Activated CD4-positive, alpha-beta T cell treated with anti-CD3 and anti-CD28 coated beads, Interleukin-2, amount 50 U/mL, for 4 hours (primary cell): ENCODE measurements around the gene CHD9NB.

Experiments used
- DNase-seq, 2 experiments: peaks; one replicate each; pipeline ENCODE4 v3.0.0-alpha.2; 2020

CHD9NB gene

GRCh38 chr16:53052519-53053501, at the start of gene CHD9NB:
Gene CHD9NB (minus strand): TSS chr16:53052897. CDS start chr16:53044158, 8,739 bp downstream.
- DNase-seq, result no peak

- DNase-seq, result no peak
Observed at GRCh38 chr16:53100889-53101288, 48.2 kb upstream of the CHD9NB start.

DNA sequence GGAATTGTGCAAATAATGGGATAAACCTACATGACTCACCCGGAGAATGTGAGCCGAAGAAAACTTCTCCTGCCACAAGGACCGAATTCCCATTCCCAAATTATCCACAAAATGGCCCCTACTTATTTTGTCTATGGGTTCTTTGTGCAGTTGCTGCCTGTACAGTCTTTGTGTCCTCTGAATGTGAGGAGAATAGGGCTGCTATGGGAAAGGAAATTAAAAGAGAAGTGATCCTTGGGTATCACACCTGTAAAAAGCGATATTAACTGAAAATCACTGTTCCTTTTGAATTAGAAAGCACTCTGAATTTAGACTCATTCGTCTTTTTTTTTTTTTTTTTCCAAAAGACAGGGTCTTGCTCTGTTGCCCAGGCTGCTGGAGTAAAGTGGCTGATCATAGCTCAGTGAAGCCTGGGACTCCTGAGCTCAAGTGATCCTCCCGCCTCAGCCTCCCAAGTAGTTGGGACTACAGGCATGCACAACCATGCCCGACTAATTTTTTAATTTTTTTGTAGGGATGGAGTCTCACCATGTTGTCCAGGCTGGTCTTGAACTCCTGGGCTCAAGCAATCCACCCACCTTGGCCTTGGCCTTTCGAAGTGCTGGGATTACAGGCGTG, 47.5 kb upstream of the CHD9NB start:
- no peak for DNase-seq

GRCh38 chr16:53099318-53100130, 46.8 kb upstream of the CHD9NB start:
- DNase-seq, result peak; percentile 34 to 47

DNA sequence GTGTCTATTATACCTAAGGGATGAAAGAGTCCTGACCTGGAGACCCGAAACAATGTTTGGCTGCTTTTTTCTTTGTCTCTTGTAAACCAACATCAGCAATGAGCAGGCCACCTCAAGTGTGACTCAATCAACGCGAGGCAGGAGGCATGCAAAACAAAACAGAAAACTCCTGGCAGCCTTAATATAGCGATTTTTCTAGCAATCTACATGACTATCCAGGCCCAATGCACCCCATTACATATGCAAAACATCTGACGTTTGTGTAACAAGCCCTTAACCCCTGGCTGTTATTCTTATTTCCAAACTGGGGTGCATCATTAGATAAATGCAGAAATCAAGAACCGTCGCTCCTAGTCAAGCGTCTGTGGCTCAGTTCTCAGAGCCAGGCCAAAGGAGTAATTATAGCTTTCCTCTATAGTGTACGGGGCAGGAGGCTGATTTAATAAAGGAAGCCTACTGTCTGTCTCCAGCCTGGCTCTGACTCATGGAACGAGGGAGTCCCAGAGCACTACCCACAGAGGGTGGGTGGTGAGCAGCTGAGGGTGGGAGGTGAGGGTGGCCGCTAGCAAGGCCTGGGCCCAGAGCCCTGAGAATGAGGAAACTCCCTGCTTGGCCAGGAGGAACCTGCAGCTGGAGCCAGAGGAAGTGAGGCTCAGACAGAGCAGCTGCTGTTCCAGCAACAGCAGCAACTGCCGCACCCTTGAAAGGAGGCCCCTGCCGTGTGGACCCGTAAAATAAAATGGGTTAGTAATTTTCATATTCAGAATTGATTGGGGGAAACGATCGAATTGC, 46.0 kb upstream of the CHD9NB start:
- DNase-seq, result peak; percentile 14 to 33

DNA sequence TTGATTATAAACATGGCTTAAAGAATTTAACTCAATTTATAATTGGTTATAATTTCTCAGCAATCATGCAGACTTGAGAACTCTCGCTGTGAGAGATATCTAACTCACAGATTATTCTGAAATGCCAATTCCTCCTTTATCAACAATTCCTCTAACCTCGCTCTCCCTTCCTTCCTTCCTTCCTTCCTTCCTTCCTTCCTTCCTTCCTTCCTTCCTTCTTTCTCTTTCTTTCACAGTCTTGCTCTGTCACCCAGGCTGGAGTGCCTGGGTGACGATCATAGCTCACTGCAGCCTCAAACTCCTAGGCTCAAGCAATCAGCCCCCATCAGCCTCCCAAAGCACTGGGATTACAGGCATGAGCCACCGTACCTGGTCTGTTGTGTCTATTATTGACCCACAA, 44.5 kb upstream of the CHD9NB start:
- no peak for DNase-seq

DNA sequence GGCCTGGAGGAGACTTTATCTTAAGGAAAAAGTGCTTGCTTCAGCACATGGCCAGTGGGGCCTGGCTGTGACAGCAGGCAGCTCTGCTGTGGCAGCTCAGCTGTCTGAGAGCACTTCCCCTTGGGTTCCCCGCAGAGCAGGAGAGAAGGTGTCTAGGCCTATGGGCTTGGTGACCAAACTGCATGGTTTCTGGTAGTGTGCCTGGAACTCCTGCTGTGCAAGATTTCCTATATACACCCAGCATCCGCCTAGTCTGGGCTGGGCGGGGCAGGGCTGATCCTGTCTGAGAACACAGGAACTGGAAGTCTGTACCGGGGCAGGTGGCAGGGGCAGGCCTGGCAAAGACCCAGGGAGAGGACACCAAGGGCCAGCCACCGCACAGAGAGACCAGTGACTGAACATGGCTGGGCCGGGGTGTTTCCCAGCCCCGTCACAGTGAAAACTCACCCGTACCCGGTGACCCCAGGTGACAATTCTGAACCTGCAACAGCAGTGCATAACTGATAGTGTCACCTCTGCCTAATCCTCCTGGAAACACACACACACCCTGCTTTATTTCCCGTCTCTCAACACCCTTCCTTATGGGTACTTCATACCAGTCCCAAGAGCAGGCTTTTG, 41.4 kb upstream of the CHD9NB start:
- DNase-seq, result no peak

DNA sequence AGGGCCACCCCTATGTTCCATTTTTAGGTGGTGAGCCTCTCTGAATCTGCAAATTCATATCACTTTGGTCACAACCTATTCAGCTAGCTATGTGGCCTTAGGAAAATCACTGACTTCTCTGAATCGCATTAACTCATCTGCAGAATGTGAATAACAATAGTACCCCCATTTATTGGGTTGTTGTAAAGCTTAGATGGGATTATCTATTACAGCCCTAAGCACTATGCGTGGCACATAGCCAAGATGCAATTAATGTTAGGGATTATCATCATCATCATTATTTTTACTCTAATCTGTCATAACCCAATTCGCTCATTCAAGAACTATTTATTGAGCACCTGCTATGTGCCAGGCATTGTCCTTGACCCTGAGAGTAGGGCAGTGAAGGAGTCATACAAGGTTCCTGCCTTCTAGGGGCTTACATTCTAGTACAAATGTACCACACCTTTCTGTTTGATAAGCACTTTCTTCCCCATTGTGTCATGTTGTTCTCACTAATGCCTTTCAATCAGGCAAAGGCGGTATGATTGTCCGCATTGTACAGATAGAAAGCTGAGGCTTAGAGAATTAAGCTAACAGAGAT, 40.6 kb upstream of the CHD9NB start:
- DNase-seq, result no peak

DNA sequence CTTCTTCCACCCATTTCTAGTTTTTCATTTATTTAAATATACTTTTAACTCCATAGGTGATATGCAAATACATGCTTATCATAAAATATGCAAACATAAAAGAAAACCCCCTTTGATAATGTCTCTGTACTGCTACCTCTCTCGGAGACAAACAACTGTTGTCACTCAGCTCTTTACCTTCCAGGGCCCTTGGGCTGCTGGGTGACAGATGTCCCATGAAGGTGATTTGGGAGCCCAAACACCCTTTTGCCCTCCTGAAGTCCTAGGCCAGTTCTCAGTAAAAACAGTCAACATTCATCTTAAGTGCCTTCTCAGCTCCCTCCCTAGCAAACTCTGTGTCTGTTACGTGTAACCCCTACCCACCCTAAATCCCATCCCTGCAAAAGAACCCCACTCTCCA, 39.6 kb upstream of the CHD9NB start:
- no peak for DNase-seq

- no peak for DNase-seq
Observed at GRCh38 chr16:53091466-53092211, 38.9 kb upstream of the CHD9NB start.

DNA sequence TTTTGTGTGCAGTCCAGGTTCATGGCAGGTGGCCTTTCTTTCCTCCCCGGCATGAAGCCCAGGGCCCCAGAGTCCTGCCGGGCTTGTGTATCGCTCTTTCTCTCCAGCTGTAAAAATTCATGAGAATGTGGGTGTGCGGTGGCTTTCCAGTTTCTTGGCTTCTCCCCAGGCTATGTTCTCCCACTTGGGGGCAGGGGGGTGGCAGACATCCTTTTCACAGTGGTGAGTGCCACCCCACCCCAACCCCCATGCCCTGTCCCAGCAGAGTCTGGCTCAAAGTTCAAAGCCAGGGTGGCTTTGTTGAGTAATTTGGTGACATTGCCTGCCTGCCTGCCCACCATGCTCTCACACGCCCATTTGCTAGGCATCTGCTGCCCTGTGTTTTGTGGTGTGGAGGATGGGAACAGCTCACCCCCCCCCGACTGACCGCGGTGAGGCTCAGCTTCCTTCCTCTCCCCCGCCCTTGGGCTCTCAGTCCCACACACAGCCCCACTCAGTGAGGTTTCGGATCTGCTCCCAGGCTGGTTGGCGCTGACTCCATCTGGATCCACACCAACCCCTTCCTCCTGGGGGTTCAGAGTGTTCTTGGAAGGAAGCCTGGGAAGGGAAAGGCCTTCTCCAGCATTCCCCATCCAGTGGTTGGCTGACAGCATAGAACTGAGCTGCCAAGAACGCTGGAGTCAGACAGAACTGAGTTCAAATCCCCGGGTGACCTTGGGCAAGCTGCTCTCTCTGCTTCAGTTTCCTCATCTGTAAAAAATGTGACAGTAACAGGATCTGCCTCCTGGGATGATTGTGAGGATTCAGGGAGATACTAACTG, 38.1 kb upstream of the CHD9NB start:
- no peak for DNase-seq

DNA sequence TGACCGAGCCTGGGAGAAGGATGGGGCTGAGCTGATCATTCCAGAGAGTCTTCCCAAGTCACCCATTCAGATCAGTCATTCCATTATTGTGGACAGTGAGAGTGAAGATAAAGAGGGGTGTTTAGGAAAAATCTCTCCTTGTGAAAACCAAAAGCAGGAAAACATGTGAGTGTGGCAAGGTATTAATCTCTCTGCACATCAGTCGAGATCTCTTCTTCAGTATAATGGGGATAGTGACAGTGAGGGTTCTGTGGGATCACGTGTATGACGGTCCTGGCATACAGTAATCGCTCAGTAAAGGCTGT, 37.5 kb upstream of the CHD9NB start:
- no peak for DNase-seq

GRCh38 chr16:53089434-53090285, 37.0 kb upstream of the CHD9NB start:
- no peak for DNase-seq

GRCh38 chr16:53087101-53087500, 34.4 kb upstream of the CHD9NB start:
- no peak for DNase-seq

- no peak for DNase-seq
Observed at GRCh38 chr16:53085931-53086421, 33.3 kb upstream of the CHD9NB start.

- DNase-seq, result no peak
Observed at GRCh38 chr16:53085369-53085843, 32.7 kb upstream of the CHD9NB start.

DNA sequence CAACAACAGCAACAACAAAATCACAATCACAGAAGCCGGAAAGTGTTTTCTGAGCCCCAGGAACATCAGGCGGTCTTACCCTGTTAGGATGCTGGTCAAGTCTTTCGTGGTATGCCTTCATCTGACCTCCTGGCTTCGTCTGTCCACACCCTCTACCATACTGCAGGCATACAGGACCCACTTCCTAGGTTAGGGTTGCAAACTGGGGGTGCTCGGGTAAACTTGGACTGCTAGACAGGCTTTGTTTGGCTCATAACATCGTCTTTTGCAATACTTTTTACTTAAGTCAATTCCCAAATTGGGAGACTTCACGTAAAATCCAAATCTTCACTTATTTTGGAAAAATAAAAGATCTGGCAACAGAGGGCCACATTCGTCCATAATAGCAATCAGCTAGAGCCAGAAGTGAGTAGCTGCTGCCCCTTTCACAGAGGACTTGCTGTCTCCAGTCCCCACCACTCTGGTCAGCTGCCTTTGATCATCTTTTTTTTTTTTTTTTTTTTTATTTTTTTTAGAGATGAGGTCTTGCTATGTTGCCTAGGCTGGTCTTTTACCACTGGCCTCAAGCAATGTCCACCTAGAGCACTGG, 32.1 kb upstream of the CHD9NB start:
- DNase-seq, result no peak

- DNase-seq, result no peak
Observed at GRCh38 chr16:53084141-53084541, 31.4 kb upstream of the CHD9NB start.
